NCI-H146 treated with DMSO at 0.1 percent for 48 hours (cell line): ENCODE measurements around the gene CD40.
A peak's percentile ranks its signal among the peaks of the same experiment; 100 is the strongest.

Source experiments
- DNase-seq: peaks from one replicate; lab custom pipeline; 2025; ENCODE audit not compliant: unreplicated experiment; lab: John Stamatoyannopoulos, UW

CD40 gene

GRCh38 chr20:46117704-46118467, at the start of gene CD40:
Gene CD40 (plus strand): TSS chr20:46118314. CDS start chr20:46118344, 30 bp downstream.
- DNase-seq: peak; percentile 37

GRCh38 chr20:46070215-46070900, 47.8 kb upstream of the CD40 start:
- DNase-seq: no peak

GRCh38 chr20:46071573-46071972, 46.5 kb upstream of the CD40 start:
- DNase-seq: no peak

- DNase-seq: no peak
Measured at GRCh38 chr20:46073024-46073423, 45.1 kb upstream of the CD40 start.

- DNase-seq: no peak
Measured at GRCh38 chr20:46073443-46073842, 44.7 kb upstream of the CD40 start.

- no peak for DNase-seq
Measured at GRCh38 chr20:46074006-46074405, 44.1 kb upstream of the CD40 start.

- no peak for DNase-seq
Measured at GRCh38 chr20:46076806-46077205, 41.3 kb upstream of the CD40 start.

GRCh38 chr20:46077642-46078305, 40.3 kb upstream of the CD40 start:
- no peak for DNase-seq

GRCh38 chr20:46078954-46079353, 39.2 kb upstream of the CD40 start:
- no peak for DNase-seq

- no peak for DNase-seq
Measured at GRCh38 chr20:46081074-46081473, 37.0 kb upstream of the CD40 start.

- DNase-seq: no peak
Measured at GRCh38 chr20:46083101-46083500, 35.0 kb upstream of the CD40 start.

- DNase-seq: no peak
Measured at GRCh38 chr20:46083531-46084061, 34.5 kb upstream of the CD40 start.

GRCh38 chr20:46084805-46085178, 33.3 kb upstream of the CD40 start:
- no peak for DNase-seq

- peak; percentile 92 for DNase-seq
Measured at GRCh38 chr20:46085179-46085851, 32.8 kb upstream of the CD40 start.

GRCh38 chr20:46087161-46087560, 31.0 kb upstream of the CD40 start:
- DNase-seq: no peak

- peak; percentile 20 for DNase-seq
Measured at GRCh38 chr20:46088409-46089166, 29.5 kb upstream of the CD40 start.

- no peak for DNase-seq
Measured at GRCh38 chr20:46089167-46089416, 29.0 kb upstream of the CD40 start.

- peak; percentile 97 for DNase-seq
Measured at GRCh38 chr20:46089417-46090388, 28.4 kb upstream of the CD40 start, which contains the start of gene NCOA5. Gene NCOA5 (minus strand): TSS chr20:46089962. CDS start chr20:46079424, 10,538 bp downstream.
